Activated CD4-positive, CD25-positive, alpha-beta regulatory T cell treated with anti-CD3 and anti-CD28 coated beads, Interleukin-2, amount 50 U/mL, for 16 hours (primary cell): ENCODE measurements around the gene GSTCD.
"Not testable (repeated sequence)": the region's sequence is repeated elsewhere in the genome, so short reads cannot be mapped to it uniquely, and the experiment has no call there.

Experiments
- DNase-seq: peaks from one replicate; pipeline ENCODE4 v3.0.0-alpha.2; 2020; ENCODE audit warnings: low read depth, low spot score

GSTCD gene, protein sequence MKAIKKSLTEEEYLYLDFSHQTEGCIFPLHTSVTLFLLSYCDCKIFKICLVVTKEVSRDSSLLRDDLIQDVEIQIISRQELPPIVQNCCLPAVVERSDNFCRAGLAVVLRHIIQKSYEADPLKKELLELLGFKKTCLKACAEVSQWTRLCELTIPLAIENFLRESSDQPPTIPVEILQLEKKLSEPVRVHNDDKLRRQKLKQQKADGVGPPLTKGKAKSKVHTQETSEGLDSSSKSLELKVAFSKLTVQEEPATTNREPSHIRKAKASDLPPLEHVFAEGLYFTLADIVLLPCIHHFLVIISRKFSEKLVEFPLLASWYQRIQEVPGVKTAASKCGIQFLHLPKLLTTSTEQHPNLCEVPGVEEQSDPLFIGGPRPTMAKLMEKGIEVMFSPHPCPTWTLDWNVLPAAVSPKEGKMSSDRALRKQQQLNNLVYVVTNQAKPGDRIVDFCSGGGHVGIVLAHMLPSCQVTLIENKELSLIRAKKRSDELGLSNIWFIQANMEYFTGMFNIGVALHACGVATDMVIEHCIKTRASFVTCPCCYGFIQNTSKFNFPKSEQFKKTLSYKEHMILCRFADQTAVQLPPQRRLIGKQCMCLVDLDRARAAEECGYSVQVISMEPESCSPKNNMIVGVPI

DNA sequence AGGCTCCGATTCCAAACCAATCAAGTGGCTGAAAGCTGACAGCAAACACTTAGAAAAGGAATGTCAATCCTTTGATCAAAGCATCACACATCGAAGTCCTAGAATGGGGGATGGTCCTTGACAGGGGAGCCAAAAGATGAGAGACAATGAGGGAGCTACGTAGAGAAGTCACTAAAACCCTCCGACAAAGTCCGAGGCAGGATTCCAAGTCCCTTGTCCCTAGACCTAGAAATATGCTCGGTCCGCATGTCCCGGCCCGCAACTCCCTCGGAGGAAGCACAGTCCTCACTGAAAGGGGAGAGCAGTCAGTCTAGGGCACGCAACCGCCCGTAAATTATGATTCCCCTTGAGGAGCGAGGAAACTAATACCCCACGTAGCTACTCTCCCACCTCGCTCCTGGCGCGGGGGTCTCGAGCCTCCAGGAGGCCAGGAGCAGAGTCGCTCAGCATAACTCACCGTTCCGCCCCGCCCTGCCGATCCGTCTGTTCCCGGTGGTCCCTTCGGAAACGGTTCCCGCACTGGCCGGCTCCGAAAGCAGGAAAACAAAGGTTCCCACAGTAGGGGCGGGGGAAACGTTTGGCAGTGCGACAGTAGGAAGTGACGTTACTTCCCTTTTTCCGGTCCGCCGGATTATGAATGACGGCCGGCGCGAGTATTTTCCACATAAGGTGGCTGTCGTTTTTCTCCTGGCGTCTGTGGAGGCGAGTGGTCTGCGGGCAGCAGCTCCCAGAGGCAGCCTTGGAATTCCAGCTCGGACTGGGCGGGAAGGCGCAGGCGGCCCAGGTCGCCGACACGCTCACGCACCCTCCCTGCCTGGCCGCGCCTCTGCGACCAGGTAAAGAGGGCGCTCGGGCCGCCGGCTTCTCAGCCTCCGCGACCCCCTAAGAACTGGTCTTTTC, at the start of gene GSTCD, which contains the start of gene INTS12:
Gene GSTCD, plus strand, starts transcription at position 604 of the 900 bp plus-strand sequence. CDS start 8,830 bp downstream, outside the sequence.
Gene INTS12, minus strand, starts transcription at position 509 of the 900 bp plus-strand sequence. CDS start 8,684 bp downstream, outside the sequence.
- peak; percentile 80 for DNase-seq

DNA sequence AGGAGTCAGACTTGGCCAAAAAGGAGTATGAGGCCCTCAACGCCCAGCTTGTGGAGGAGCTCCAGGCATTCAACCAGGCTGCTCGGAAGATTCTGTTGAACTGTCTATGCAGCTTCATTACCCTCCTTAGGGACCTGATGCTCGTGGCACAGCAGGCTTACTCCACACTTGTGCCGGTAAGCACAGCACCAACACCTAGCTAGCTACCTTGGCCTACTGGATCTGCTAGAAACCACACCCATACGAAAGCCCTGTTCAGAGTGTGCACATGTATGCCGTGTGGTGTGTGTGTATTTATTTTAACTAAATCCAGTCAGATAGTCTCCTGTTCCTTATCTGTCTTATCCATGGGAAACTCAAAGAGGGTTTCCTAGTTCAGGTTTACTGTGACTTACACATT, 49.4 kb upstream of the GSTCD start:
- DNase-seq, result no peak

DNA sequence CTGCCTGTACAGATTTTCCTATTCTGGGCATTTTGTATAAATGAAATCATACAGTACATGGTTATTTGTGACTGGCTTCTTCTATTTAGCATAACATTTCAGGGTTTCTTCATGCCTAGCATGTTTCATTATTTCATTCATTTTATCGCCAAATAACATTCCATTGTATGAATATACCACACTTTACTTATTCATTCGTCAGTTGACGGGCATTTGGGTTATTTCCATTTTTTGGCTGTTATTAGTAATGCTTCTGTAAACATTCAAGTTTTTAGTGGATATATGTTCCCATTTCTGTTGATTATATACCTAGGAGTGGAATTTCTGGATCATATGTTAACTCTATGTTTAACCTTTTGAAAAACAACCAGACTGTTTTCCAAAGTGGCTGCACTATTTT, 47.6 kb upstream of the GSTCD start:
- DNase-seq, result no peak

DNA sequence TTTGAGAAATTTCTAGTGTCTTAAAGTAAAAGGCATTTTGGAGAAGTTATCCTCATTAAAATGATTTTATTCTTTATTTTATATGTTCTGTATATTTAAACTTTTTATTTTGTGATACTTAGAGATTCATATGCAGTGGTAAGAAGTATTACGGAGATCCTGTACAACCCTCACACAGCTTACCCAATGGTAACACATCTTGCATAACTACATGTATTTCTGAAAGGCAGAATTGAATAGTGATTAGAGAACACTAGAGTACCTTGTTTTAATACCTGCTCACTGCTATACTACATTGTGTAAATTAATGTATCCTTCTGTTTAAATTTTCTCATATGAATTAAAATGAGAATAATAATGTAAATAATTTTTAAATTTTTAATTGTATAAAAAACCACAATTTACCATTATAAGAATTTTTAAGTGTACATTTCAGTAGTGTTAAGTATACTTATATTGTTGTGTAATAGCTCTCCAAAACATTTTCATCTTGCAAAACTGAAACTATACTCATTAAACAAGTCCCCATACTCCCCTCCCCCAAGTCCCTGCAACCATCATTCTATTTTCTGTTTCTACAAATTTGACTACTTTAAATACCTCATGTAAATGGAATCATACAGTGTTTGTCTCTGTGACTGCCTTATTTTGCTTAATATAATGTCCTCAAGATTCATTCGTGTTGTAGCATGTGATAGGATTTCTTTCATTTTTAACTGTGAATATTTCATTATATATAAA, 45.5 kb upstream of the GSTCD start:
- no peak for DNase-seq

DNA sequence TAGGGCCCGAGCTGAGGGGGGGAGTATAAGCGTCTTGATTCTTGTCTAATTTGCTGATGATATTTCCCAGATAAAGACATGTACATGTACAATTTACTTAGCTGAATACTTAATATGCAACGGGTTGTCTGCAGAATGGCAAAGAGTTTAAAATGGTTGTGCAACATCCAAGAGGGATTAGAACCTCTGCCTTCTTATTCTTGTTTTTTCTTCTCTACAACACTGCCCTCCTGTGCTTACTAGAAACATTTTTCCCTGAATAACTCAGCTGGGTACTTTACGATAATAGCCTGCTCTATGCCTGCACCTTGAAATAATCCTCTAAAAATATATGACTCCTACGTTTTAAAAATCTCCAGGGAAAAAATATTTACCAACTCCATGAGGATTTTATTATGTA, 41.9 kb upstream of the GSTCD start:
- no peak for DNase-seq

DNA sequence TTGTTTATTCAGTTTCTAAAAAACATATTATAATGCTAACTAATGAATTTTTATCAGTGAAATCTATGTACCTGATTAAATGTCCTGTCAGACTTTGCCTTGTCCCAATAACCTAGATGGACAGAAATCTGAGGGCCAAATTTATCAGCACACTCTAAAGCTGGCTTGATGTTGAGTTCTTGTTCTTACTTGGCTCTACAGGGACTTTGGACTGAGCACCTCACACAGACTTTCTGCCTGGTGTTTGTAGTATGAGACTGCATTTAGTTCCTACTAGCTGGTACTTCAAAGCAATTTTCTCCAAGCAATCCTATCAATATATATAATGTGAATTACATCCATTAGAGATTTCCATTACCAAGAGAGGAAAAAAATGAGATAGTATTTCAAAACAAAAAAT, 37.9 kb upstream of the GSTCD start:
- DNase-seq, result no peak

DNA sequence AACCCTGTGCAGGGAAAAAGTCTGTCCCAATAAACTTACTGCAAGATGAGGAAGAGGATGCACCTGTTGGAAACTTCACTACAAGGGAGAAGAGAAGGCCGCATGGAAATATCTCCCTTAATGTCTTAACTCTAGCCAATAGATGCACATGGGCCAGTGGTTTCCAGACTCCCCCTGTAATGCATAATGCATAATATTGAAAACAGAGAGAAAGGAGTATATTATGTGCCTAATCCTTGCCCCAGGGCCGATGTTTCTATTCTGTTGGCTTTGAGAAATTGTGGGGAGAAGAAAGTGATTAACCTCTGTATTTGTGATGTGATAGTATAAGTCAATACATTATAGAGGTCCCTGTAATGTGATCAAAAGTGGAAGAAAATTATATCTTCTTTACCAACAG, 37.3 kb upstream of the GSTCD start:
- DNase-seq, result no peak

DNA sequence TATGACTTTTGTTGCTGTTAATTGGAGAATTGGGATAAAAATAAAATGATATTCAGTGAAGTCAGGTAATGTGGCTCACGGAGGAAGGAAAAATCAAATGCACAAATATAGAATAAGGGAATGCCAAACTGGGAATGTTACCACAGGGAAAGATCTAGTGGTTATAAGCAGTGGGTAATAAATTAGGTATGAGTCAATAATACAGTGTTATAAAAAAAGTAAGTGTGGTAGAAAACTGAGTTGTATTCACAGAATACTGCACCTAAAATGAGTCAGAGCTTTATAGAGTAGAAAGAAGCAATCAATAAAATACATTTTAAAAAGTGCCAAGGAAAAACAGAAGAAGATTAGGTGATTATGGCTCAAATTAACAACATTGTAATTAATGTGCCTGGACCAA, 34.6 kb upstream of the GSTCD start:
- DNase-seq, result no peak

DNA sequence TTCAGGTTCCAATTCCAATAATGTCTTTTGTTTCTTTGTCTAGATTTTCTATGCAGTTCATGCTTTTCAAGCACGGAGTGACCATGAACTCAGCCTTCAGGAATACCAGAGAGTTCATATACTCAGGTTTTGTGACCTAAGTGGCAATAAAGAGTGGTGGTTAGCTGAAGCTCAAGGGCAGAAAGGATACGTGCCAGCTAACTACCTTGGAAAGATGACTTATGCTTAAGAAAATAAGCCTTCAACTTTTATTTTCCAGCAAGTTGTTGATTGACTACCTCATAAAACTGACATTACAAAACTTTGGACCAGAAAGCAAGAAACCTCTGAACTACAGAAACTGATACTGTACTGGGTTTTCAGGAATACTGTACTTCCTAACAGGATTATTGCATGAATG, 30.9 kb upstream of the GSTCD start:
- DNase-seq, result no peak

DNA sequence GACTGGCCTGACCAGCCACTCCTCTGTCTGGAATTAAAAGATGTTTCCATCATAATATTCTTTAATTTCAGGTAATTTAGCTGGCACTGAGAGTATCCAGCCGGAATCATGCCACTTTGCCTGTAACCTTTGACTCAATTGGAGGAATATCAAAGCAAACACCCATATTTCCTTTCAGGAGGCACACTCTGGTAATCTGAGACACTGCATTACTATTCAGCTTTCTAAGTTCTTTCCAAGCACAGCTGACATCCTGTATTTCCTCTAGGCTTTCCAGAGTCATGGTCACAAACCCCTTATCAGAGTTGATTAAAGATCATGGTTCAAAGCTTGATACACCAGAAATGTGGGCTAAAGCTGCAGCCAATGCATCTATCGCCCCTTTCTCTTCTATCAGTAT, 29.4 kb upstream of the GSTCD start:
- no peak for DNase-seq

DNA sequence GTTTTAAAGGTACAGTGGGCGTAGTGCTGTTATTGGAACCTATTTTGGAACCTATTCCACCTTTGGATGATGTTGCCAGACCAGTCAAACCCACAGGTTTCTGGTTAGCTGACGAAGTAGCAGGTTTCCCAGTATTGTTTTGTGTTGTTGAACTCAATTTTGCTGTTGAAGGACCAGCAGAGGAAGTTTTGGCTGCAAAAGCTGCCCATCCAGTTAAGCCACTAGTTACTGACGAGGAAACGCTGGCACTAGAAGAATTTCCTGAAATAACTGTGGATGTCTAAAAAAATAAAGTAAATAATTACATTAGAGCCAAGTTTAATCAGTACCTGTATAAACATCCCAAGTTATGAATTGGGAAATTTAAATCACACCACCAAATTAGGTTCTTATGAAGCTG, 25.5 kb upstream of the GSTCD start:
- no peak for DNase-seq

DNA sequence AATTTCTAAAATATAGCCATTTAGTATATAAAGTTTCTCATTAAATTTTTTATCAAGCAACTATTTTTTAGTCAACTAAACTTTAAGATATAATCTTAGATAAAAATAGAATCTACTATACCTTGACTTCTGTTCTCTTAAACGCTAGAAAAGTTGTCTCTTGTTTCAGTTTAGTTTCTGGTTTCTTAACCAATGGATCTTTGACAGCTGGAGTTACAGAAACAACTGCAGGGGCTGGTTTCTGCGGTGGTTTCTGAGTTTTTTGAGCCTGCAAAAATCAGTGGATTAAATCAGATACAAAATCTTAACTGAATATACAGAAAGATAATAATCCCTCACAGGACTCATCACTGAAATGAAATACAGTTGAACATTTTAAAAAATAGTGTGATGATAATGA, 22.0 kb upstream of the GSTCD start:
- no peak for DNase-seq

DNA sequence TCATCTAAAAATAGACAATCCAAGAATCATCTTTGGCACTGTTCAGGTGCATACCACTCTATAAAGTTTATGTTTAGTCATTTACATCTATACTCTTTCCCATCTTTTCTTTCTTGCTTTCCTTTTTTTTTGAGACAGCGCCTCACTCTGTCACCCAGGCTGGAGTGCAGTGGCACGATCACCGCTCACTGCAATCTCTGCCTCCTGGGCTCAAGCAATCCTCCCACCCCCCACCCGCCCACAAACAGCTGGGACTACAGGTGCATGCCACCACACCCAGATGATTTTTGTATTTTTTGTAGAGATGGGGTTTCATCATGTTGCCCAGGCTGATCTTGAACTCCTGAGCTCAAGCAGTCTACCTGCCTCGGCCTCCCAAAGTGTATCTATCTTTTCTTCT, 13.8 kb upstream of the GSTCD start:
- not testable (repeated sequence) for DNase-seq

DNA sequence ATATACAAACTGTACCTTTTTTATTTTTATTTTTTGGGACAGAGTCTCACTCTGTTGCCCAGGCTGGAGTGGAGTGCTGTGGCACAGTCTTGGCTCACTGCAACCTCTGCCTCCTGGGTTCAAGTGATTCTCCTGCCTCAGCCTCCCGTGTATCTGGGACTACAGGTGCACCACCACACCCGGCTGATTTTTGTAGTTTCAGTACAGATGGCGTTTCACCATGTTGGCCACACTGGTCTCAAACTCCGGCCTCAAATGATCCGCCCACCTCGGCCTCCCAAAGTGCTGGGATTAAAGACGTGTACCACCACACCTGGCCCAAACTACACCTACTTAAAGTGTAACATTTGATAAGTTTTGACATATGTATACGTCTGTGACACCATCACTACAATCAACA, 12.8 kb upstream of the GSTCD start:
- not testable (repeated sequence) for DNase-seq

DNA sequence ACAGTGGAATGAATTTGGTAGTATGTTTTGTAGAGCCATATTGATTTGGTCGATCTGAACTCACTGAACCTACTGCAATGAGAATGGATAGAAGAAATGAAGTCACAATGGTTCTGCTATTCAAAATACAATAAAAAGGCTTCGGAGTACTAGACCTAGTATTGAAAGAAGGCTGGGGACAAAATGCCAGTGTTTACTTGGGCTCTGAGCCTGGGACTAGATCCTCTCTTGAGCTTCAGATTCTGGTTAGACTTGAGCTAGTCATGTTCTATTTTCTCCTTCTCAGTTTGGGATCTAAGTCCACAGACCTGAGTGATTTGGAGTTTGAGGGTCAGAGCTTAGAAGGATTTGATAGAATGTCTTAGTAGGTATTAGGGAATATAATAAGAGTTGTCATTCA, 10.0 kb upstream of the GSTCD start:
- DNase-seq, result no peak

DNA sequence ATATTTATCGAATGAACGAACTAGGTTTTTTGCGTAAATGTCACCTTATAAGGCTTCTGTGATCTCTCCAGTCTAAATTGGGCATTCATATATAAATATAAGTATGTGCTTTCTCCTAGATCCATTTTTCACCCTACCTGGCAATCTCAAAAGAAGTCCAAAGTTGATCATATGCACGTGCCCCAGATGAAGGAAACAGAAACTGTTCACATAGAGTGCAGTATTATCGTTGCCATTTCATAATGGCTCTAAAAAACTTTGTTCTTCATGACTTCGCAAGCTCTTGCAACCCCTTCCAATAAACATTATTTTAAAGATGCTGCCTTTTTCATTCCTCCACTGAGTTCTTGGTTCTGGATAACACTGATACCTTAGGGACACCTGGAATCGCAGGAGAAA, 803 bp upstream of the GSTCD start:
- DNase-seq, result no peak

DNA sequence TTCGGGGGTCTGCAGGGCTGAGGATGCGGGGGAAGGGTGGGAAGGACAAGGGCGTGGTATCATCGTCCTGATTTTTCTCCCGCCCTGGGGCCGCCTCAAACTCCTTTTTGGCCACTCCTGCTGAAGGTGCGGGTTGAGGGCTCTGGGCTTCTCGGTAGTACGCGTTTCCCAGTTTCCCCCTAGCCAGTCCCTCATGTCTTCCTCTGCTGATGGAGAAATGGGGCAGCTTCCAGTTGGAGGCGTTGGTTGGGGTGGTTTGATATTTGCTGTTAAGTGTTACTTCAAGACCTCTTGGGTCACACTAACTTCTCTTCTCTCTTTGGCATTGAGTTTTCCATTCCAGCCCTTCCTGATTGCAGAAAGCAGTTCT, 482 bp downstream of the GSTCD start:
- no peak for DNase-seq

DNA sequence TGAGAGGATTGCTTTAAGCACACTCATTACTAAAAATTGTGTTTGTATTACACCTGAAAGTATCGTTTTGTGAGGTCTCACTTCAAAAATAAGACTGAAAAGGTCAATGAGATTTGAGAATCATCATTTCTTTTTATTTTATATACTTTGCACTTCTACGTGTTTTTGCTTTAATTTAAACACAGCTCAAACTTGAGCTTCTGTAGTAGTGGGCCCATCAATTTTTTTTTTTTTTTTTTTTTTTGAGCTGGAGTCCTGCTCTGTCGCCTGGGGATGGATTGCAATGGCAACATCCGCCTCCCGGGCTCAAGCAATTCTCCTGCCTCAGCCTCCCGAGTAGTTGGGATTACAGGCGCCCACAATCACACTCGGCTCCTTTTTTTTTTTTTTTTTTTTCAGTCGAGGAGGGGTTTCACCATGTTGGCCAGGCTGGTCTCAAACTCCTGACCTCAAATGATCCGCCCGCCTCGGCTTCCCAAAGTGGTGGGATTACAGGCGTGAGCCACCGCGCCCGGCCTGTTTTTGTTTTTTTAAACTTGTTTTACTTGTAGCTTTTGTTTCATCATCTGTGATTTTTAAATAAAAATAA, 1.5 kb downstream of the GSTCD start:
- DNase-seq, result no peak

DNA sequence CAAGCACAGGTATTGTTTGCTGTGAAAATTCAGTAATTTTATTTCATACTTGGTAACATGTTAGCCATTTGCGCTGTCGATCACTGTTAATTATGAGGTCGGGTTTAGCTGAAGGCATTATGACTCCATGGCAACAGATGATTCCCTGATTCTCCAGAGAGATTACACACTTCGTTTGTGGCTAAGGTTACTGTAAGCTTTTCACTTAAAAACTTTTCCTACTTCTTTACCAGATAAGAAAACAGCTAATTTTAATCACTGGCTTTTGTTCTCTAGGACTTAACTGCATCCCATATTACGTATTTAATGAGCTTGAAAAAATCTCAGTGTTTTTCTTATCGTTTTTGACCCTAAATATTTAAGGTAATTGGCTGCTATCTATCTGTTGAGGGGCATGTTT, 2.1 kb downstream of the GSTCD start:
- no peak for DNase-seq

DNA sequence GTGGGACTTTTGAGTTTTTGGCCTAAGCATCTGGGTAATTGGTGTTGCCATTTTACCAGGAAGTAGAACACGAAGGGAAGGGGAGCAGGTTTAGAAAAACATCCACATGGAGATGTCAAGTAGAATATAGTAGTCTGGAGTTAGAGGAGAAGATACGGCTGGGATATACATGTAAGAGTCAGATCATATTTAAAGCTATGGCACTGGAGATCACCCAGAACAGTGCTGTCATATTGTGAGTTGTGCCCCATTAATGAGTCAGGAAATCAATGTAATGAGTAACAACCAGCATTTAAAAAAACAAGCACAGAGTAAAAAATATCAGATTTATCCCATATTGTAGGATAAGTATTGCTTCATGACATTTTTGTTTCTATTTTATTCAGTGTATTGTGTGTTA, 4.2 kb downstream of the GSTCD start:
- no peak for DNase-seq

DNA sequence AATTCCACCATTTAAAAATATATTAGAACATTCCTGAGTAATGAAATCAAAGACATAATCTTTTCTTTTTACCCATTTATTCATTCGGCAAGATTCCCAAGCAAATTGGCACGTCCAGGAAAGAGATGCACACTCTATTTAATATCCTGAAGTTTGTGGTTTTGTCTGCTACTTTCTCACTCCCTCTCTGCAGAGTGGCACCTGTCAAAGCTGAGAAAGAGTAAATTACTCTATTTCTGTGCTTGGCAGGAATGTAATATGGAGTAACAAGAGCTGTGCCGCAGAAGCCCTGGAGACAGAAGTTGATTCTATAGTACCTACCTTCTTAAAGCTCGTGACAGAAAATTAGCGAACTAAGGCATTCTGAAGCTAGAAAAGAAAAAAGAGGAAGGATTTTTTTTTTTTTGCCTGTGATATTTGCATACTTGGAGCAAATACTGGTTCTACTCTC, 5.5 kb downstream of the GSTCD start:
- DNase-seq, result no peak
